WERI-Rb-1 (cell line): Measurements from ENCODE around the gene DCLK2.

Experiments
- DNase-seq: peaks from one replicate; pipeline ENCODE4 v3.0.0-alpha.2; 2020
- H3K27ac ChIP-seq: fragments of 250-450 bp; sonication (Bioruptor Pico); 2 replicates; pipeline ENCODE4 v1.5.1; 2020; ENCODE audit warnings: mild to moderate bottlenecking, moderate library complexity
- H3K27me3 ChIP-seq: fragments of 250-450 bp; sonication (Bioruptor Pico); 2 replicates; pipeline ENCODE4 v1.5.1; 2021; ENCODE audit warnings: mild to moderate bottlenecking, low read depth, moderate library complexity; ENCODE audit not compliant: insufficient read depth, severe bottlenecking
- H3K36me3 ChIP-seq: fragments of 250-450 bp; sonication (Bioruptor Pico); 2 replicates; pipeline ENCODE4 v1.5.1; 2020; ENCODE audit warnings: mild to moderate bottlenecking, moderate library complexity
- H3K4me3 ChIP-seq: 2 replicates; pipeline ENCODE4 v1.5.1; 2011; ENCODE audit warnings: low read depth, mild to moderate bottlenecking, control low read depth, low read length
- H3K9me3 ChIP-seq: fragments of 250-450 bp; sonication (Bioruptor Pico); 2 replicates; pipeline ENCODE4 v1.5.1; 2021; ENCODE audit warnings: mild to moderate bottlenecking, moderate library complexity; ENCODE audit not compliant: severe bottlenecking
- TF ChIP-seq, protein P1 (sequence below): IDR thresholded peaks from 2 replicates; pipeline ENCODE4 v1.5.1; 2011; ENCODE audit warnings: low read depth, mild to moderate bottlenecking, control low read depth, inconsistent platforms, low read length

The DCLK2 gene

DNA sequence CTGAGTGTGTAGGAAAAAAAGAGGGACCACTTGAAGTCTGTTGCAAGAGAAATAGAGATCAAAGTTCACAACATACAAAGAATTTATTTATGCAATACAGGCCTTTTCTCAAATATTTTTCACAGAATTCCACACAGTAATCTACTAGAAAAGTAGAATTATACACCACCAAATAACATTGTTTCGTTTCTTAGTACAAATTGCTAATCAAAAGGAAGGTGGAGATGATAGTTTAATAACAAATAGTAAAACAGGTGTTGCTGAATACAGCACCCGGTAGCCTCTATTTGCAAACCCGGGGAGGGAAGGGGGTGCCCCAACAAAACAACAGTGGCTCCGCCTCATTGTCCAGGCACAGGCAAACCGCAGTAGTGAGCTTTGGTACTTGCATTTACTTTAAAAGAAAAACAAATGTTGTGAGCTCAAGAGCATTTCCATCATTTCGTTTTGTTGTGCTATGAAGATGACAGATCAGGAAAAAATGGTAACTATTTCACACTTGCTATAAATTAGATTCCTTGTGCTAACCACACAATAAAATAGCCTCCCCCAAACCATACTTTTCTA is 186.4 kb downstream of the DCLK2 start:
- peaks cover 8% of the 10 kb centered on the region for H3K36me3 ChIP-seq
- no peaks in the 10 kb centered on the region for H3K27me3 ChIP-seq
- H3K9me3 ChIP-seq, result no peaks in the 10 kb centered on the region
- no peak overlapping the region for H3K4me3 ChIP-seq
- no peak overlapping the region for H3K27ac ChIP-seq
- TF ChIP-seq, protein P1, sequence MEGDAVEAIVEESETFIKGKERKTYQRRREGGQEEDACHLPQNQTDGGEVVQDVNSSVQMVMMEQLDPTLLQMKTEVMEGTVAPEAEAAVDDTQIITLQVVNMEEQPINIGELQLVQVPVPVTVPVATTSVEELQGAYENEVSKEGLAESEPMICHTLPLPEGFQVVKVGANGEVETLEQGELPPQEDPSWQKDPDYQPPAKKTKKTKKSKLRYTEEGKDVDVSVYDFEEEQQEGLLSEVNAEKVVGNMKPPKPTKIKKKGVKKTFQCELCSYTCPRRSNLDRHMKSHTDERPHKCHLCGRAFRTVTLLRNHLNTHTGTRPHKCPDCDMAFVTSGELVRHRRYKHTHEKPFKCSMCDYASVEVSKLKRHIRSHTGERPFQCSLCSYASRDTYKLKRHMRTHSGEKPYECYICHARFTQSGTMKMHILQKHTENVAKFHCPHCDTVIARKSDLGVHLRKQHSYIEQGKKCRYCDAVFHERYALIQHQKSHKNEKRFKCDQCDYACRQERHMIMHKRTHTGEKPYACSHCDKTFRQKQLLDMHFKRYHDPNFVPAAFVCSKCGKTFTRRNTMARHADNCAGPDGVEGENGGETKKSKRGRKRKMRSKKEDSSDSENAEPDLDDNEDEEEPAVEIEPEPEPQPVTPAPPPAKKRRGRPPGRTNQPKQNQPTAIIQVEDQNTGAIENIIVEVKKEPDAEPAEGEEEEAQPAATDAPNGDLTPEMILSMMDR, result no peak
- DNase-seq, result no peak

DNA sequence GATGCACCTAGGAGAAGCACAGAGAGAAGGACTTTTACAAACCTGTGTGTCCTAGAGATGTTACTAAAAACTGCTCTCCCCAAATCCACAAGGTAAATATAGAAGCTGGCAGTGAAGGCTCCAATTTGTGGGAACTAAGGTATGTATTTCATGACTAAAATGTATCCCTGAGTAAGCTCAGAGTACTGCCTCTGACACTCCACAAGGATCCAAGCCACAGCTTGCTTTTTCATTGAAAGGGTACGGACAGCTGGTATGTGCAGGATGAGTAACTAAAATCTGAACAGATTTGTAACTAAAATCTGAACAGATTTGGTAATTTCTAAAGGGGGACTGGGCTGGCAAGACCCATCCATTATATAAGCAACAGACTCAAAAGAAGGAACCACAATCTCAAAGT is 187.6 kb downstream of the DCLK2 start:
- TF ChIP-seq, protein P1, result no peak
- Histone ChIP-seq H3K27me3 (no peaks in the 10 kb centered on the region), H3K27ac (no peak overlapping the region), H3K4me3 (no peak overlapping the region), H3K9me3 (peaks cover 2% of the 10 kb centered on the region), H3K36me3 (peaks cover 10% of the 10 kb centered on the region)
- no peak for DNase-seq

DNA sequence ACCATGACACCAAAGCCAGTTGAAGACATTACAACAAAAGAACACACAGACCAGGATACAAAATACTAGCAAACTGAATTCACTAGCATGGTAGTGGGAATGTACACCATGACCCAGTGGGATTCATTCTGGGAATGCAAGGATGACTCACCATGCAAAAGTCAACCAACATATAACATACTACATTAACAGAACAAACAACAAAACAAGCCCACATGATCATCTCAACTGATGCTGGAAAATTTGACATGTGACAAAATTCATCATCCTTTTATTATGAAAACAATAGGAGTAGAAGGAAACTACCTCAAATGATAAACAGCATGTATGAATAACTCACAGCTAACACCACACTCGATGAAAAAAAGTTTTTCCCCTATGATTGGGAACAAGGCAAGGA is 190.2 kb downstream of the DCLK2 start:
- no peak for DNase-seq
- H3K4me3 ChIP-seq, result no peak overlapping the region
- no peaks in the 10 kb centered on the region for H3K27me3 ChIP-seq
- H3K27ac ChIP-seq, result no peak overlapping the region
- TF ChIP-seq, protein P1, result no peak
- H3K36me3 ChIP-seq, result peaks cover 18% of the 10 kb centered on the region
- H3K9me3 ChIP-seq, result peaks cover 16% of the 10 kb centered on the region

DNA sequence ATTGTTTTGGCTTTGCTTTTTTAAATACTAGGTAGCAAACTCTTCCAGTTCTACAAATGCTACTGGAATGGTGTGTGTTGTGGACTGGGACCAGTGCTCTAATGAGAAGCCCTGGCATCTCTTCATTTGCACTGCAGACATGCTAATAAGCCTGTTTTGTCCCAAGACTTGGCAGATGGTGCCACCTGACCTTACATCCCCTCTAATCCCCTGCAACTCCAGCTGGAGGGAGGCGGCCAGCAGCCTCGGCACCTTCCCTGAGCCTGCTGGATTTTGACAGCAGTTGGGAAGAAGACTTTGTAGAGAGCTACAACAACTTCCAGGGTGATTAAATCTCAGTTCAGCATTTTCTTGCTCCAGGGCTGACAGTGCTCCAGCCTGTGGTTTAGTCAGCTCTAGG is 200.0 kb downstream of the DCLK2 start:
- Histone ChIP-seq H3K4me3 (no peak overlapping the region), H3K9me3 (peaks cover 12% of the 10 kb centered on the region), H3K36me3 (no peaks in the 10 kb centered on the region; the same call in none of the 2 replicates), H3K27me3 (no peaks in the 10 kb centered on the region), H3K27ac (peak overlapping the region; percentile 88)
- DNase-seq, result peak; percentile 98
- TF ChIP-seq, protein P1, result no peak

DNA sequence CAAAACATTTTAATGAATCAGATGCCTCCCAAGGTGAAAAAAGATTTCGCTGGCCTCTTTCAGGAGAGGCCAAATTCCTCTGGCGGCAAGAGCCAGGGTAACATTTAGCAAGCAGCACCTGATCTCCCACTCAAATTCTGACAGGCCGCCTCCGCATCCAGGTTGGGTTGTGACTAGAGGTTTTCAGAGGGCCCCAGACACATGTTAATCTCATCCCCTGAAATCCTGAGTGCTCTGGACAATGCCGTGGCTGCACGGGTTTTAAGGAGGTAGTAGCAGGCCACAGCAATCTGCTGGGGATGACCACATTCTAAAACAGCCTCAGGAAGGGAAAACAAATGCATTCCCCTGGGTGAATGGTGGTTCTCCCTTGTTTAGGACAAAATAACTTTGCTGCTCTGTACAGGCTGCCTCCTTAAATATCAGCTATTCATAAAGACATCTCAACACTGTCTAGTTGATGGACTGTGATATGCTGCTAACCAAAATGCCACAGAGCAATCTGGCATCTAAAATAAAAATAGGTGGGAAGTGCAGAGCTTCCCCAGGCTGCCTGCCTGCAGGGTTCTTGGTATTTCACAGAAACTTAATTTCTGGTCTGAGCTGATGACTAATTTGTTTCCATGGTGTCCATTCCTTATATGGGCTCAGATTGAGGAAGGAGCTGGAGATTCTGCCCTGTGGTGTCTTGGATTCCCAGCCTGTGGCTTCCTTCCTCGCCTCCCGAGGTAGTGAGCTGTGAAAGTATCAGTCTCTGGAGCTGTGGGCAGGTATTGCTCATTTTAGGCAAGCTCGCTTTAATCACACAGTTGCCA is 202.0 kb downstream of the DCLK2 start:
- peak; percentile 84 for DNase-seq
- no peaks in the 10 kb centered on the region; the same call in none of the 2 replicates for H3K36me3 ChIP-seq
- no peak overlapping the region for H3K4me3 ChIP-seq
- peaks cover 10% of the 10 kb centered on the region for H3K9me3 ChIP-seq
- H3K27ac ChIP-seq, result peak overlapping the region; percentile 88
- TF ChIP-seq, protein P1, result no peak
- no peaks in the 10 kb centered on the region for H3K27me3 ChIP-seq

DNA sequence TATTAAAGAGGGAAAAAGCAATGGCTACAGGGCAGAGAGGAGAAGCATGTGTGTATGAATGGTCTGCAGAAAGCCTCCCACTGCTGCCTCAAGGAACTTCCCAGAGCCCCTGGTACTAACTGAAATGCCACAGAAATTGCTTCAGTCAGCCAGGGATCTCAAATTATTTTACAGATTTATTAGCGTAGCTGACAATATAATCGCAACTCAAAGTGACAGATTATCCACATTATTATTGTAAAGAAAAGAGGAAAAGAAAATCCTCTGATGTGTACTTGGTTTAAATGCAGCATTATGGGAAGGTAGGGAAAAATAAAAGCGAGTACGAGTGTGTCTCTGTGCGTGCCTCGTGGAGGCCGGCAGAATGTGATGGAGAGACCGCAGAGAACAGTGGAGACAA is 202.7 kb downstream of the DCLK2 start:
- Histone ChIP-seq H3K36me3 (no peaks in the 10 kb centered on the region; the same call in none of the 2 replicates), H3K4me3 (no peak overlapping the region), H3K9me3 (peaks cover 8% of the 10 kb centered on the region), H3K27ac (peak overlapping the region; percentile 88), H3K27me3 (no peaks in the 10 kb centered on the region)
- TF ChIP-seq, protein P1, result no peak
- DNase-seq, result no peak
